IPS DF 4.7 (cell line): ENCODE data around the gene VKORC1.

Experiments used
- DNase-seq: peaks from one replicate; pipeline ENCODE4 v3.0.0-alpha.2; 2013; ENCODE audit warnings: low spot score; ENCODE audit errors: extremely low read depth

VKORC1 gene

DNA sequence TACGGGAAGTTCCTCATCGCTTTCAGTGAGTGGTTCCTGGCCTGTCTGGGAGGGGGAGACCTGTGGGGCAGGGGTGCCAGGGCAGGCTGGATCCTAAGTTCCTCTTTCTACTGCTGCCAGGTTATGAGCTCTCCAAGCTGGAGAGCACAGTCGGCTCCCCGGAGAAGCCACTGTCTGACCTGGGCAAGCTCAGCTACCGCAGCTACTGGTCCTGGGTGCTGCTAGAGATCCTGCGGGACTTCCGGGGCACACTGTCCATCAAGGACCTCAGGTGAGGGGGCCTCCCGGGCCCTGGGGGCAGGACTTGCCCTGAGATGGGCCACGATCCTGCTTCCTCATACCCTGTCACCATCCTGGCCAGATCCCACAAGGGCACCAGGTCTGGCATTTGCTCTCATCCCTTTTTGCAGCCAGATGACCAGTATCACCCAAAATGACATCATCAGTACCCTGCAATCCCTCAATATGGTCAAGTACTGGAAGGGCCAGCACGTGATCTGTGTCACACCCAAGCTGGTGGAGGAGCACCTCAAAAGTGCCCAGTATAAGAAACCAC is 35.8 kb upstream of the VKORC1 start:
- DNase-seq = no peak

DNA sequence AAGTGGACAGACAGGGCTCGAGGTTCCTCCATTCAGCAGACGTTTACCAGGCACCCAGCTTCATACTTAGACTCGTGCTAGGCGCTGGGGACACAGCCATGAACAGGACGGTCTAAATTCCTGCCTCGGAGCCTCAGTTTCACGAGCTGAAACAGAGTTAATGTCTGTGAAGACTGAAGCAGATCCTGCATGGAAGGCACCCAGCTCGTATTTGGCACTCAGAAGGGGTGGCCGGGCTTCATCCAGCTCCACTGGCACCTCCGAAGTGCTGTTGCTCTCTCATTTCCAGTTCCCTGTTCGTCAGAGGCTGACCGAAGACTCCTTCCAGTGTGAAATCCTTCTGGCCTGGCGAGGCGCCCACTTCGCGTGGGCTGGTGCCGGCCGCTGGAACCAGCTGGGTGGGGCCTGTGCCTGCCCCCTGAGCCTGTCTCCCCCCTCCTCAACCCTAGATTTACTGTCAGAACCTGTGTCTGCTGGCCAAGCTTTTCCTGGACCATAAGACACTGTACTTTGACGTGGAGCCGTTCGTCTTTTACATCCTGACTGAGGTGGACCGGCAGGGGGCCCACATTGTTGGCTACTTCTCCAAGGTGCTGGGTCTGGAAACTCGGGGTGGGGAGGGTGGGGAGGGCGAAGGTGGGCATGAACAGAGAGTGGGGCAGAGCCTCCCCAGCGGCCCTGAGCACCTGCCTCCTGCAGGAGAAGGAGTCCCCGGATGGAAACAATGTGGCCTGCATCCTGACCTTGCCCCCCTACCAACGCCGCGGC is 35.2 kb upstream of the VKORC1 start:
- DNase-seq = no peak

DNA sequence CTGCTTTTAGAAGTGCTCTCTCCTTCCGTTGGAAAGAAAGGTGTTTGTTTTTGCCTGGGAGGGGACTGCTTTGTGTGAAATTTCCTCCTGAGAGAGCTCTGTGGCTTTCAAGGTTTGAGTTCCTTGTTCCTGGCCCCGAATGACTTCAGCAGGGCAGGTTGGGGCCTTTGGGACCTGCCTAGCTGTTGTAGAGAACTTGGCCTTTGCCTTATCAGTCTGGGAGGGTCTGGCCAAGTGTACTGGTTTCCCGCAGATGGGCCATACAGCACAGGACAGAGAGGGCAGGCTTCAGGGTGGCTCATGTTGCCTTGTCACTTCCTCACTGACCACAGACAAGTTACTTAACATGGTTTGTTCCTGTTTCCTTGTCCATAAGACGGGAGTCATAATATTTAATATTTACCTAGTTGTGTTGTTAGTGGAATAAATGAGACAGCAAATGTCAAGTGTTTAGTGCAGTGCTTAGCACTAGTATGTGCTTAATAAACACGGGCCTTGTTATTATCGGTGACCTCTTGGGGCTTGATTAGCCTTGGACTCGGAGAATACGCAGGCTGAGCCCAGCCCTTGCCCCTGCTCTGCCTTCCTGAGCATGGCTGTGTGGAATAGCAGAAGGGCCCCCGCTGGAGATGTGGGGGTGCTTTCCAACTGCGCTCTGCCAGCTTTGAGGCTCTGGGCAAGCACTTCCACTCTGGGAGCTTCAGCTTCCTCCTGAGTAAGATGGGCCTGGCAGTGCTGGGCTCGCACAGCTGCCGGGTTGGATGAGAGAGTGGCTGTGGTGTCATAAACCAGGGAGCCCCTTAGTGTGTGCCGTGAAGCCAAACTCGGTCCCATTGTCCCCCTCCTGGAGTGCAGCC is 34.3 kb upstream of the VKORC1 start:
- no peak for DNase-seq

DNA sequence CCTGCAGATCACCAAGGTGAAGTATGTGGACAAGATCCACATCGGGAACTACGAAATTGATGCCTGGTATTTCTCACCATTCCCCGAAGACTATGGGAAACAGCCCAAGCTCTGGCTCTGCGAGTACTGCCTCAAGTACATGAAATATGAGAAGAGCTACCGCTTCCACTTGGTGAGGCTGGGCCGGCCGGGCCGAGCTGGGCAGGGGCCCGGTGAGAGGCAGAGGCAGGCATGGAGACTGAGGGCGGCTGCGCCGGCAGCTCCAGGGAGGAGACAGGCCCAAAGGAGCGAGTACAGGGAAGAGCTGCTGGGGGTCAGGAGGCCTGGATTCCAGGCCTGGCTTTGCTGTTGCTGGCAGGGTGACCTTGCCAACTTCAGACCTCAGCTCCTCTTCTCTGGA is 32.6 kb upstream of the VKORC1 start:
- no peak for DNase-seq

DNA sequence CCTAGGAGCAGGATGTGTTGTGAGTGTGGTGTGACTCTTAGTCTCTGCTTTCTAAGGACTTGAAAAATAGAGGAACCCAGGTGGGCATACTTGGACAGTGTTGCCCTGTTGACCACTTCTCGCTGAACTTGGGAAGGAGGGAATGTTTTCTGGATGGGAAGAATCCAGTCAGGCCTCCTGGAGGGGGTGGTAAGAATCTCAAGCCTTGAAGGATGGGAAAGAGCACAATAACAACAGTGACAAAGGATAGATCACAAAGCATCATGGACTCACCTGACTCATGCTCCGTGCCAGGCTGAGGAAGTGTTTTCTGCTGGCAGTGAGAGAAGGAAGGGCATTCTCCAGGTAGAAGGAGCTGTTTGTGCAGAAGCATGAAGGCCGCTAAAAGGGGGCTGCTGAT is 31.2 kb upstream of the VKORC1 start:
- DNase-seq = no peak

DNA sequence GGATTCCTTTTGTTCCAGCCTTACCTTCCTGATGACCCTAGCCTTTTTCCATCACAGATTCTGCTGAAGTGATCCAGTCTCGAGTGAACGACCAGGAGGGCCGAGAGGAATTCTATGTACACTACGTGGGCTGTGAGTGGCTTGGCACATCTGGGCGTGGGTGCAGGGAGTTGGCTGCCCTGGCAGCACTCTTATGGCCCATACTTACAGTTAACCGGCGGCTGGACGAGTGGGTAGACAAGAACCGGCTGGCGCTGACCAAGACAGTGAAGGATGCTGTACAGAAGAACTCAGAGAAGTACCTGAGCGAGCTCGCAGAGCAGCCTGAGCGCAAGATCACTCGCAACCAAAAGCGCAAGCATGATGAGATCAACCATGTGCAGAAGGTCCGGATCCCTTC is 25.5 kb upstream of the VKORC1 start:
- no peak for DNase-seq

DNA sequence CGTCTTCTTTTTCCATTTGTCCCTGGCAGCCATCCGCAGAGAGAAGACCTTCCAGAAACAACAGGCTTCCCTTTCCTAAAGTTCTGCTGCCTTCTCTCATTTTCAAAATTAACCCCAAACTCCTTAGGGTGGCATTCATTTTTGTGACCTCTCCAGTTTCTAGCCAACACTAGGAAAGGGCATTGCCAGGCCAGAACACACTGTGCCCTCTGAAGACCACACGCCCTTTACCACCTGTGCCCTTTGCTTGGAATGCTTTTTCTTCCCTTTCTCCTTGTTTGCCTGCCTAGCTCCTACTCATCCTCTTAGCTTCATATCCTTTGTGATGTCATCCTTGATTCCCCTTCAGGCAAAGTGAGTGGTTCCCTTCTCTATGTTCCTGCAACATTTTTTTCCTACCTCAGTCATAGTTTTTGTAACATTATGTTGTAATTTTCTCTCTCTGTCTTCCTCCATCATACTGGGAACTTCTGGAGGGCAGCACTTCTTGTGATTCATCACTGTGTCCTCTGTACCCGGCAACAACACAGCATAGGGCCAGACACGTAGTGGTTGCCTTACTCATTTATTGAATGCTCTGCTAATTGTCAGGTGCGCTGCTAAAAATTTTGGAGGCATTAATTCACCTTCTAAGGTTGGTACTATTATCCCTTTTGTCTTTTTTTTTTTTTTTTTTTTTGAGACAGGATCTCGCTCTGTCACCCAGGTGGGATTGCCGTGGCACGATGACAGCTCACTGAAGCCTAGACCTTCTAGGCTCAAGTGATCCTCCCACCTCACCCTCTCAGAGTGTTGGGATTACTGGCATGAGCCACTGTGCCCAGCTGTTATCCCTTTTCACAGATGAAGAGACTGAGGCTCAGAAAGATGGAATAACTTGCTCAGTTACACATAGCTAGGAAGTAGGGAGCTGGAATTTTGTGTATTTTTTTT is 23.9 kb upstream of the VKORC1 start:
- DNase-seq = no peak

DNA sequence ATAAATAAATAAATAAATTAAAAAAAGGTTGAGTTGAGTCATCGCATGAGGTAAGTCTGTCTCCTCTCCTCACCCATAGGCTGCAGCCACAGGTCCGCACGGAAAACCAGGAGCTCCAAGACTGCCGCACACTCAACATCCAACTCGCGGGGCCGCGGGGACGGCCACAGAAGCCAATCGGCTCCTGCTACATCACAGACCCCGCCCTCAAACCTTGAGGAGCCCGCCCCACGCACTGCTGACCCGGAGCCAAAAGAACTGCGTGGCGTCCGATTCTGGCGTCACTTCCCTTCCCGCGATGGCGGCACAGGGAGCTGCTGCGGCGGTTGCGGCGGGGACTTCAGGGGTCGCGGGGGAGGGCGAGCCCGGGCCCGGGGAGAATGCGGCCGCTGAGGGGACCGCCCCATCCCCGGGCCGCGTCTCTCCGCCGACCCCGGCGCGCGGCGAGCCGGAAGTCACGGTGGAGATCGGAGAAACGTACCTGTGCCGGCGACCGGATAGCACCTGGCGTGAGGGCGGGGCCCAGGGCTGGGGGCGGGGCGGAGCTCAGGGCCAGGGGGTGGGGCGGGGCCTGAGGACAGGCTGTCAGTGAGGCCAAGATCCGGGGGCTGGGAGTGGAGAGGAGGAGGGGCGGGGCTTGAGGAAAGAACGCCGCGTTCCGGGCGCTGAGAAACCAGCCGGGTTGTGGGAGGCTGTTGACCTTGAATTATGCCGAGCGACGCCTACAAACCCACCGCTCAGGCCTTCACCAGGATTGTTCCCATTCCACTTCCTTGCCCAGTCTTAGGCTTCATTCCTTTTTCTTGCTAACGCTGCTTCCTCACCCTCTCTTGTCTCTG is 23.0 kb upstream of the VKORC1 start, which contains the start of gene KAT8:
Gene KAT8 (plus strand): TSS at position 281 of the 839 bp plus-strand sequence. CDS start 18 bp downstream, at position 299.
- DNase-seq = no peak

DNA sequence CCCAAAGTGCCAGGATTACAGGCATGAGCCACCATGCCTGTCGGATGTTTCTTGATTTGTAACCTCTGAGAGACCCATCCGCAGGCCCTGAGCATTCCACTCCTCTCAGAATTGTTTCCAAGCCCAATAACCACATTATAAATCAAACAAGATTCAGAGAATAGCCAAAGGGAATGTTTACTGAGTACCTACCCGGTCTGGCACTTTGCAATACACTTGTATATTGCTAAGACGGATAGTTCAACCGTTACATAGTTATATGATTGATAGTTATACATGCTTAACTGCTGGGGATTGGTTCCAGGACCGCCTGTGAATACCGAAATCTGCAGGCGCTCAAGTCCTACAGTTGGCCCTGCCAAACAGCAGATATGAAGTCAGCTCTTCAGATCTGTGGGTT is 19.9 kb upstream of the VKORC1 start:
- no peak for DNase-seq

DNA sequence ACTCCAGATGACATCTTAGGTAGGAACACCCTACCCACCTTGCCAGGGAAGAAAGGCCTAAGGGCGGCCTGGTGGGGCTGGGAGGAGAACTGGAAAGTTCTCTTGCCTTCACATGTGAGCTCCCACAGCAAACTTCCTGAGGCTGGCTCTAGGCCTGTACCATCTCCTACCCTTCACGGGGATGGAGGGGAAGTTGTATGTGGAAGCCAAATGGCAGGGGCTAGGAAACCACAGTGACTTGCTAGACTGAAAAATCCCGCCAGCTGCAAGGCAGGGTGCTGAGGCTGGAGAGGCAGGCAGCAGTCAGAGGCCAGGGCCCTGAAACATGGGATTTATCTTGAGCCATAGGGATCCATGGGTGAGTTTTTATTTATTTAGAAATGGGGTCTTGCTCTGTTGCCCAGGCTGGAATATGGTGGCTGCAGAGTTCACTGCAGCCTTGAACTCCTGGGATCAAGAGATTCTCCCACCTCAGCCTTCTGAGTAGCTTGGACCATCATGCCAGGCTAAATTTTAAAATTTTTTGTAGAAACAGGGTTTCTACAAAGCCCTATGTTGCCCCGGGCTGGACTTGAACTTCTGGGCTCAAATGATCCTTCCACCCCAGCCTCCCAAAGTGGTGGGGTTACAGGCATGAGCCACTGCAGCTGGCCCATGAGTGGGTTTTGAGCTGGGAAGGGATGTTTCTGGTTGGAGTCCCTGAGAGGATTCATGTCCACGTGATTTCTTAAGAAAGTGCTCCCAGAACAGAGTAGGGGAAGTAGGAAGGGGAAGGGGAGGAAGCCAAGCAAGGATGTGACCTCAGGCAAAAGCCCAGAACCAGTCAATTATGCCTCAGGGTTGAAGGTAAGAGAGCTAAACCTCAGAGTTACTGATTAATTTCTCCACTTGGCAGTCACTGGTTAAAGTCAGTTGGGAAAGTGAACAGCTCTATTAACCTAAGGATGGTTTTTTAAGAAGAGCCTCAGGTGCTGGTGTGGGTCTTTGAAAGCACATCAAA is 18.8 kb upstream of the VKORC1 start:
- no peak for DNase-seq

DNA sequence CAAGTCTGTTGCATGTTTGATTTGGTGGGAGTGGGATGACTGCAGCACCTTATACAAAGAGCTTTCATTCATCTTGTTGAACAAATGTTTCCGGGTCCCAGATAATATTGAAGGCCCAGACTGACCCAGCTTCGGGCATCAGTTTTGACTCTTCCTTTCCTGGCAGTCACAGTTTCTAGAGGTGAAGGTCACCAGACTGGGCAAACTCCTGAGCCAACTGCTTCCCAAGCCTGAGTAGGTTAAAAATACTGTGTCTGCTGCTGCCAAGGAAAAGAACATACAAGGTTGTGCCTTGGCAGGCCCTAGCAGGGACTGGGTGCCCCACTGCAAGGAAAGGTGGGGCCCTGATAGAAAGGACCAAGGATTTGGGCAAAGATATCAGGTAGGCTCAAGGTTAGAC is 18.1 kb upstream of the VKORC1 start:
- DNase-seq = no peak

DNA sequence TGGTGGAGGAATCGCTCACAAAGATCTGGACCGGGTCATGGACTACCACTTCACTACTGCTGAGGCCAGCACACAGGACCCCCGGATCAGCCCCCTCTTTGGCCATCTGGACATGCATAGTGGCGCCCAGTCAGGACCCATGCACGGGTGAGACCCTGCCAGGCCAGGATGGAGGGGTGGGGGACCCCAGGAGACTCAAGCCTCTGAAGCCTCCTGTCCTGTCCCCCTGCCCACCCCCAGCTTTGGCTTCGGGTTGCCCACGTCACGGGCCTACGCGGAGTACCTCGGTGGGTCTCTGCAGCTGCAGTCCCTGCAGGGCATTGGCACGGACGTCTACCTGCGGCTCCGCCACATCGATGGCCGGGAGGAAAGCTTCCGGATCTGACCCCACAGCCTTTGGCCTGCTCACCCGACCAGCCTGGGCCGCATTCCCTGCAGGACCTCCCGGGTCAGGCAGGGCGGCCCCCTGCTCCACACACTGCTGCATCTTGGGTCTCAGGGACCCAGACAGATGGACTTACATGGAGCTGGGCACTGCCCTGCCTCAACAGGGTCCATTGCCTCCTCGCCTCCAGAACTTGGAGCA is 17.4 kb upstream of the VKORC1 start:
- DNase-seq = no peak

DNA sequence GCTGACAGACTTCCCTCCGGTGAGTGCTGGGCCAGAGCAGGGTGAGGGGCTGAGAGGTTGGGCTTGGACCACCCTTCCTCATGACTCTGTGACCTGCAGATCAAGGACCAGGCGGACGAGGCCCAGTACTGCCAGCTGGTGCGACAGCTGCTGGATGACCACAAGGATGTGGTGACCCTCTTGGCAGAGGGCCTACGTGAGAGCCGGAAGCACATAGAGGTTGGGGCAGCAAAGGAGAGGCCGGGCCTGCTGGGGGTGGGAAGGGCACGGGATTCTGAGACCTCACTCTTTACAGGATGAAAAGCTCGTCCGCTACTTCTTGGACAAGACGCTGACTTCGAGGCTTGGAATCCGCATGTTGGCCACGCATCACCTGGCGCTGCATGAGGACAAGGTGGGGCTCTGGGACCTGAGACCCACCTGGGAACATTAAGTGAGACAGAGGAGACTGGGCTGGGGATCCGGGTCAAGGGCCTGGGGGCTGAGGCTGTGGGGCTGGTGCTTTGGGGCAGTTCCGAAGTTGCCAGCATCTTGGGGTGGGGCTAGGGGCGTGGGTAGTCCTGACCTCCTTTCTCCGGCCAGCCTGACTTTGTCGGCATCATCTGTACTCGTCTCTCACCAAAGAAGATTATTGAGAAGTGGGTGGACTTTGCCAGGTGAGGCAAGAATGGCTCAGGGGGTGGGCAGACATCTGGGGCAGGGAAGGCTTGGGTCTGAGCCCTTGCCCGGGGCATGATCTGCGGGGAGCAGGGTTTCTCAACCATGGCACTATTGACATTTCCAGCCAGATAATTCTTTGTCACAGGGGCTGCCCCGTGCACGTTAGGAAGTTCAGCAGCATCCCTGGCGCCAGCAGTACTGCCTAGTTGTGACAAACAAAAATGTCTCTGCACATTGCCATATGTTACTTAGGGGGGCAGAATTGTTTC is 15.8 kb upstream of the VKORC1 start:
- no peak for DNase-seq

DNA sequence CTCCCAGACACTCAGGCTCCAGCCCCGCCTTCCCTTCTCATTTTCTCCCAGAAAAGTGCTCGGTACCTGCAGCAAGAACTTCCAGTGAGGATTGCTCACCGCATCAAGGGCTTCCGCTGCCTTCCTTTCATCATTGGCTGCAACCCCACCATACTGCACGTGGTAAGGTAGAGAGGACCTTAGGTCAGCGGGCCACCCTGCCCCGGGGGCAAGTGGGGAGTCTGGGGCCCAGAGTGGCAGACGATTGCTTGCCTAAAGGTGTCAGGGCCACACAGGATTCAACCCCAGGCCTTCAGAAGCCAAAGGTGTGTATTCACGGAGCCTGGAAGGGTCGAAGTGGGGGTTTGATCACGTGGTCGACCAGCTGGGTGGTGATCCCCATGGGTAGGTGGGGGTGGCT is 15.0 kb upstream of the VKORC1 start:
- DNase-seq = no peak

DNA sequence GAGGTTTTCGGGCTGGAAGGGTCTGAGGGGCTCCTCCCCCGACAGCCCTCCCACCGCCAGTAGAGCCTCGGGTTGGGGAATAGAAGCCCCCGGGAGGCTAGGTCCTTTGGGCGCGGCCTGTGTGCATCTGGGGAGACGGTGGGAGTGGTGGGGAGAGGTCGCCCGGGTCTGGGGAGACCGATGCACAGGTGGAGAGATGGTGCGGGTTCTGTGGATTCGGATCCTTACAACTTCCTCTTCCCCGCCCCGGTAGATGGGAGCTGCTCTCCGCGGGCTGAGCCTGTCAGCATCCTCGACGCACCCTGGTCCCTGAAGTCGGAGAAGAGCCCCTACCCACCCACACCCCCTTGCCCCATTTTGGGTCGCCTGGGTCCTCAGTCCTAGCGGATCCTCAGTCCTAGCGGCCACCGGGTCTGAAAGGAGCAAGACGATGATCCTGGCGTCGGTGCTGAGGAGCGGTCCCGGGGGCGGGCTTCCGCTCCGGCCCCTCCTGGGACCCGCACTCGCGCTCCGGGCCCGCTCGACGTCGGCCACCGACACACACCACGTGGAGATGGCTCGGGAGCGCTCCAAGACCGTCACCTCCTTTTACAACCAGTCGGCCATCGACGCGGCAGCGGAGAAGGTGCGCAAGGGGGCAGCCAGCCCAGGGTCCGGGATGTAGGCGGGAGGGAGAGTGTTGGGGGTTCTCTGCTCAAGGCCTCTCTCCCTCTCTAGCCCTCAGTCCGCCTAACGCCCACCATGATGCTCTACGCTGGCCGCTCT is 14.4 kb upstream of the VKORC1 start:
- DNase-seq = no peak

DNA sequence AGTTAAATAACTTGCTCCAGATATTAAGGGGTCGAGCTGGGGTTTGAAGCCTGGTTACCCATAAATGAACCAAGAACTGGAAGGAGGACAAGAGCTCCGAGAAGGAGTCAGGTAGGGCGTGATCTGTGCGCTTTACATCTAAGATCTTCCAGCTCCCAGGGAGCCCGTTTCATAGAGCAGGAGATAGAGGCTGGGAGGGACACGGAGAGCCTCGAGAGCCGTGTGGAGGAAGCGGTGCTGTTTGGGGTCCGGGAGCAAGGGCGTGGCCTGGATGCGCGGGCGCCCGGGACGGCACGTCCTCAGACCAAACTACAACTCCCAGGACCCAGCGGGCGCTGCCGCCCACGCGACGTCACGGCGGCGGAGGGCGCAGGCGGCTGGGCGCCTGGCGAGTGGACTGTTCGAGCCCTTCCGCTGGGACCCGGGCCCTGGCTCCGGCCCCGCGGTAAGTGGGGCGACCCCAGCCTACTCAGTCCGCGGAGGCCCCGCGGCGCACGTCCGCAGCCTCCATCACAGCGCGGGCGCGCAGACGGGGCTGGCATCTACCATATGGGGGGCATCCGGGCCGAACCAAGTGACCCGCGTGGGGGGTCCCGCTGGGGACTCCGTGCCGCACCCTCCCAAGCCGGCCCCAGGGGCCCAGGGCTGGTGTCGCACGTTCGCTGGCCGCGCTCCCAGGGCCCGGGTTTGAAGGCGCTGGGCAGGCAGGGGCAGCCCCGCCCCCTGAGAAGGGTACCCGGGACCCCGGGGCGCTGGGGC is 13.6 kb upstream of the VKORC1 start, which contains the start of gene BCKDK:
Gene BCKDK (plus strand): TSS at position 352 of the 759 bp plus-strand sequence. CDS start 838 bp downstream, outside the sequence.
- no peak for DNase-seq
